DMS79 (cell line): ENCODE results near the gene C1orf159.

Experiments
- DNase-seq: peaks from one replicate; lab custom pipeline; 2025; lab: John Stamatoyannopoulos, UW

The C1orf159 gene

GRCh38 chr1:1038694-1039093, 77.2 kb downstream of the C1orf159 start:
- DNase-seq, result no peak

- no peak for DNase-seq
Observed at GRCh38 chr1:1037366-1038327, 78.2 kb downstream of the C1orf159 start.

- DNase-seq, result no peak
Observed at GRCh38 chr1:1035291-1035943, 80.5 kb downstream of the C1orf159 start.

GRCh38 chr1:1034439-1034781, 81.5 kb downstream of the C1orf159 start:
- DNase-seq, result peak; percentile 21

DNA sequence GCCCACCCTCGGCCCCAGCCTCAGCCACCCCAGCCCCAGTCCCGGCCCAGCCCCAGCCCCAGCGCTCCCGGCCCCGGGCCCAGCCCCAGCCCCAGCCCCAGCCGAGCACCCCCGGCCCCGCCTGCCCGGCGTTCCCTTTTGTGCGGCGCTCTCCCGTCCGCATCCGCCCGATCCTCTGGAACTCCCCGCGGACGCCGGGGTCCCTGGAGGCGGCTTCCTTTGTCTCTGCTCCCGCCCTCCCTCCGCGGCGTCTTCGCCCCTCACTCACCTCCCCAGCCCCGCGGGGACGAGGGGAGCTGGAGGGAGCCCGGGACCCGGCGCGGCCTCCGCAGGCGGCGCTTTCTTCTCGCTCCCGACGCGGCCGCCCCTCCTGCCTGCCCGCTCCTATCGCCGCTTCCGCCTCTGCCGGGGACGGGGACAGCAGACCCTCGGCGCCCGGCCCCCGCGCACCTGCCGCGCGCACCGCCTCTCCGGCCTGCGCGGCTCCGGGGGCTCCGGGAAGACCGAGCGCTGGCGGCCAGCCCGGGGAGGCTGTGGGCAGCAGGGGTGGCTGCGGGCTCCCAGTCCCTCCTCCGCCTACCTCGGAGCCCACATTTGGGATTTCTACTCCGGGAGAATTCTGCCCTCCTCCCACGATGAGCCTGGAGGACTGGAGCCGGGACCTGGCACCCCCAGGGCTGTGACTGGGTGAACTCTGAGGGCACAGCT, 82.0 kb downstream of the C1orf159 start:
- DNase-seq, result no peak

DNA sequence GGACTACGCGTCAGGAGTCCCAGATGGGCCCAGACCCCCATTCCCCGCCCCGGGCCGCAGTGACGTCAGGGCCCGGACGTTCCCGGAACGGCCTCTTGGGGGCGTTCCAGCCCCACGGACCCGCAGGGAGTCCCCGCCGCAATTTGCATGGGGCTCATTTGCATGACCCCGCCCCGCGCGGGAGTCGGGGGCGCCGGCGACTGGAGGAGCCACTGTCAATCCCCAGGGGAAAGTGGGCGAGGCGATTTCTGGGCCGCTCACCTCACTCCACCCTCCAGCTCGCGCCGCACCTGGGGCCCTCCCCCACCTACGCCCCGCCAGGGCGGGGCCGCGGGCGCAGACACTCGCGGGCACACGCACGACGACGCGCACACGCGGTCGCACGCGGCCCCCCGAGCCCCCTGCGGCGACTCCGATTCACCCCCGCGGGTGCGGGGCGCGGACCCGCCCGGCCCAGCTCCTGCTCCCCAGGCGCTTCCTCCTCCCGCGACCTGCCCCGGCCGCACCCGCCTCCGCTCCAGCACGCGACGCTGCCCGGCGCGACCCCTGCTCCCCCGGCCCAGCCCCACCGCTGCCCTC, 82.8 kb downstream of the C1orf159 start:
- DNase-seq, result peak; percentile 89

DNA sequence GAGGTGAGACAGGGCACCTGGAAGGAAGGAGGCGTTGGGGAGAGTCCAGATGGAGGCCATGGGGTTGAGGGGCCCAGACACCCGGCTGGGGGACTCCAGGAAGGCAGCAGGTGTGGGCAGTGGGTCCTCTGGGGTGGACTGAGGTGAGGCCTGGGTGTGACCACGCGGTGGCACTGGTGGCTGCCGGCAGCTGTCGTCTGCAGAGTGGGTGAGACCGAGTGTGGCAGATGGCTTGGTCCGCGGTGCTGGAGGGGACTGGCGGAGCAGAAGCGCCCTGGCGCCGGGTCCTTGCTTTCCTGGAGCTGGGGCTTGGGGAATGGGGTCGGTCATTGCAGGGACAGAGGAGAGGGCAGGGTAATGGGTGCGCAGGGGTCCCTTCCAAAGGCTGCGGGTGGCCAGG, 83.5 kb downstream of the C1orf159 start:
- no peak for DNase-seq
